Umbilical cord (tissue), 2 donors: ENCODE results near the gene KCNQ1OT1. TPM values are rescaled to one million over a fixed set of nuclear protein-coding genes. Genes with fewer than 3 reads are reported as not detected.

Experiments
- DNase-seq: peaks from one replicate; pipeline ENCODE4 v3.0.0-alpha.2; 2015; ENCODE audit warnings: low spot score
- total RNA-seq: library from RNA; depleted of rRNA; stranded (reverse); fragments of >200 nt; gene quantifications from one replicate; pipeline ENCODE4 v1.2.3, GENCODE V29; 2014; ENCODE audit warnings: low replicate concordance; ENCODE audit not compliant: insufficient read depth

The KCNQ1OT1 gene
- total RNA-seq, 1 donor from 2014 or later, result 21.9 TPM

DNA sequence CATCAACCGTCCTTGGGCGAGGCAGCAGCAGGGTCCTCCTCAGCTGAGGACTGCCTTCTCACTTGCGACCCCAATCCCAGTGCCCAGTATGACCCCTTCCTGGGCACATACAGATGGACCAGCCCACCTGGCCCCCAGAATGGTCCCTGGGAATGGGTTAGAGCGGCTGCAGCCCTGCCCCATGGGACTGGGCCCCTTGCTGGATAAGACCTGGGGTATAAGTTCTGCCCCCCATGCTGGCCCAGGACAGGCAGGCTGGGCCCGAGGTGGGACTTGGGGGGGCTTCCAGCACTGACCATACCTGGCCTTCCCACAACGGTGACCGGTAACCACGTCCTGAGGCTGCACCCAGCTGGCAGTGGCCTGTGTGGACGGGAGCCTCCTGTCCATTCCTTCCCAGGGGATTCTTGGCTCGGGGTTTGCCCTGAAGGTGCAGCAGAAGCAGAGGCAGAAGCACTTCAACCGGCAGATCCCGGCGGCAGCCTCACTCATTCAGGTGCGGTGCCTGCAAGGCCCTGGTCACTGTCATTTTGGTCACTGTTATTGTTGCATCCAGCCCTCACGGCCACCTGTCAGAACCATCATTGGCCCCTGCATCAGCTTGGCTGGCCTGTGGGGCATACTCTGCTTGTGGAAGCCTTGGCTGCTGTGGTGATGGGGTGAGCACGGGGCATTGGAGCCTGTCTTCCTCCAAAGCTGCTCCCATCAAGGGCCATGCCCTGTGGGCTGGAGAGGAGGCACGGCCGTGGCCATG, 114.8 kb downstream of the KCNQ1OT1 start:
- no peak for DNase-seq

DNA sequence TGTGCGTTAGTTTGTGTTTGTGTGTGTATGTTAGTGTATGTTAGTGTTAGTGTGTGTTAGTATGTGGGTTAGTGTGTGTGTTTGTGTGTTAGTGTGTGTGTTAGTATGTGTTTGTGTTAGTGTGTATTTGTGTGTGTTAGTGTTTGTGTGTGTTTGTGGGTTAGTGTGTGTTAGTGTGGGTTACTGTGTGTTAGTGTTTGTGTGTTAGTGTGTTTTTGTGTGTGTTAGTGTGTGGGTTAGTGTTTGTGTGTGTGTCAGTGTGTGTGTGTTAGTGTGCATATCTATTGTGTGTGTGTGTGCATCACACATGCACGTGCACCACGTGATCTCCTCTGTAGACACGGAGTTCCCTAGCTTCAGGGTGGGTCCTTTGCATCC, 115.4 kb downstream of the KCNQ1OT1 start:
- no peak for DNase-seq

DNA sequence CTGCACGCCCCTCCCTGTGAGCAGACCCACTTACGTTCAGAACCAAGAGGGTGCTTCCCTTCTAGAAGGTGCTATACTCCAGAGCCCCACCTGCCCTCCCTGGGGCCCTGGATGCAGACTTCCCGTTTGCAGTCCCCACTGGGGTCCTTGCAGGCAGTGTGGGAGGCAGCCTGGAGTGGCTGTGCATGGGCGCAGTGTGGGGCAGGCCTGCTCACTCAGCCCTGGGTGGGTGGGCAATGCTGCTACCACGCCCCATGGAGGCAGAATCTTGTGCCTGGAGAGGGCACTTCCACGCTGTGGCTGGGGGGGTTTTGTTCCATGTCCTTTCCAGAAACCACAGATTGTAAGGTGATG, 116.2 kb downstream of the KCNQ1OT1 start:
- DNase-seq, result no peak

DNA sequence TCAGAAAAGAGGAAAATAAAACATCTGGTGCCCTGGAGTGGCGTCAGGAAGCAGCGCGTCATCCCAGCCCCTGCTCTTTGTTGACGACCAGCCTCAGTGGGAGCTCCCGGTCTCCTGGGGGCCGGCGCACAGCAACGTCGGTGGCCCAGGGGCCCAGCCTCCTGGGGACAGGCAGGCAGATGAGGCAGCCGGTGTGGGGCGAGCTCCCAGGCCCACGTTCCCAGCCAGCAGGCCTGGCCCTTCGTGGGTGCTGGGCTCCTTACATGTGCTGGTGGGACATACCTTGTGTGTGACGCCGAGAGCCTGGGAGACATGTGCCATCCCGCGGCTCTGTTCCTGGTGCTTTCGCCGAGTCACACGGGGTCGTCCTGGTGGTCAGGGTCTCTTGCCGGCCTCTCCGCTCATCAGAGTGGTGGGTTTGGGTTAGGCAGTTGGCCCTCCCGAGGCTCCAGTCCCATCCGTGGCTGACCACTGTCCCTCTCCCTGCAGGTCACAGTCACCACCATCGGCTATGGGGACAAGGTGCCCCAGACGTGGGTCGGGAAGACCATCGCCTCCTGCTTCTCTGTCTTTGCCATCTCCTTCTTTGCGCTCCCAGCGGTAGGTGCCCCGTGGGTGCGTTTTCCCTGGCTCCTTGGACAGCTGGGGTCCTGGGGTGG, 116.7 kb downstream of the KCNQ1OT1 start:
- no peak for DNase-seq

DNA sequence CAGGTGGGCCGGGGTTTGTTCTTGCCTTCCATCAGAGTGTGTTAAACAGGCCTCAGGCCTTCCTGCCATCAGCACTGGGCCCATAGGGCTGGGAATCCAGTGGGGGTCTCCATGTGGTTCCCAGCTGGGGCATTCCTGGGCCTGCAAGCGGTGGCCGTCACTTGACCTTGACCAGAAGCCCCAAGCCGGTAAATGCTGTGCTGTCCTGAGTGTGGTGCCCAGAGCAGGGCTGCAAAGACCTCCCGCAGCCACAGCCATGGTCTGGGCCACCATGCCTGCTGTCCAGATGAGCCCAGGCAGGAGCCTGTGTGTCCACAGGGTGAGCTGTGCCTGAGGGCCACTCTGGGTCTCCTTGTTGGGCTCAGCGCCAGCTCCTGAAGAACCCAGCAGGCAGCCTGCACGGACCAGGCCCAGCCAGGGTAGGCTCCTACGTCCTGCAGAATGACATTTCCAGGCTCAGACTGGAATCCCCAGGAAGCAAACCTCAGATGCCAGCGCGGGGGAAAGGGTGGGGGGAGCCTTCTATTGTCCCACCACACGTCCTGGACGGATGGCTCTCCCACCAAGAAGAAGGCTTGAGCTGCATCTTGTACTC, 117.3 kb downstream of the KCNQ1OT1 start:
- DNase-seq, result no peak

DNA sequence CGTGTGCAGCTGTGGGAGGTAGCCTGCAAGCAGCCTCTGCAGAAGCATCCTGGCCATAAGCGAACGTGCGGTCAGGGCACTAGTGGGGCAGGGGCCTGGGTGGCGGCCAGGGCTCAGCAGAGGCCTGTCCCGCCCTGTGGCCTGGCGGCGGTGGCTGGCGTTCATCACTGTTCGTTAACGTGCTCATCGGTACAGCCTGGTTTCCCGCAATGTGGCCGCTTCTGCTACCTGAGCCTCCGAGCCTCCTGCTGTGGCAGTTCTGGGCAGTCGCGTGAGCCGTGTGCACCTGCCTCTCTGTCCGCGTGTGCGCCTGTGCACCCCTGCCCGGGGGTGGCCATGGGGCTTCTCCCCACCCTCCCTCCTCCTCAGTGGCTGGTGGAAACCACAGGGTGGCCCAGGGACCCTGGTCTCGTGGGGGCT, 117.9 kb downstream of the KCNQ1OT1 start:
- no peak for DNase-seq

DNA sequence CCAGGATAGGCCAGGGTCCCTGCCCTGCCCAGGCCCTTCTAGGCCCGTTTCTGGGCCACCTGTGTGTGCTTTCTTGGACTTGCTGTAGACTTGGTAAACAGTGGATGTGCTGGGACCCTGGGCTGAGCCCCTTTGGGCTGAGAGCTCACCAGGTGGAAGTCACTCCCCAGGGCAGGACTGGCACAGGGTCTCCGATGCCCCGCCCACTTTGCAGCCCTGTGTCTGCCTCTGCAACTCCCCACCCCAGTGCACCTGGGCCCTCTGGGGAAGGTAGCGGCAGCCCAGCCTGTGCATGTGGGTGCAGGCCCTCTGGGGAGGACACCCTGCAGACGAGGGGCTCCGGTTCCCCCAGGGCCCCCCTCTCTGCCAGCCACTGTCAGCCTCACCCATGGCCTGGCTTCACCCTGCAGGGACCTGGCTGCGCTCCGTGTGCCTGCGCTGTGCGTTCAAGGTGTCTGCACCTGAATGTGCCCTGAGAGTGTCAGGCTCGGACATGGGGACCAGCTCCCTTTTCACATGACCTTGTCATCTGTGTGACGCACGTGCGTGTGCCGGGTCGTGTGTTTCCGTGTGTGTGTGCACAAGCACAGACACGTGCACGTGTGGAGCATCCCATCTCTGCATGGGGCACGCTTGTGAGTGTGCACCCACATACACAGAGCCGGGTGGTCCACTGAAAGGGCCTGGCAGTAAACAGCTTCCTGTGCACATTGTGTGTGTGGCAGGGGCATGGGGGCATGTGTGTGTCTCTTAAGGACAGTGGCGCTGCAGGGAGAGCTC, 118.5 kb downstream of the KCNQ1OT1 start:
- no peak for DNase-seq

DNA sequence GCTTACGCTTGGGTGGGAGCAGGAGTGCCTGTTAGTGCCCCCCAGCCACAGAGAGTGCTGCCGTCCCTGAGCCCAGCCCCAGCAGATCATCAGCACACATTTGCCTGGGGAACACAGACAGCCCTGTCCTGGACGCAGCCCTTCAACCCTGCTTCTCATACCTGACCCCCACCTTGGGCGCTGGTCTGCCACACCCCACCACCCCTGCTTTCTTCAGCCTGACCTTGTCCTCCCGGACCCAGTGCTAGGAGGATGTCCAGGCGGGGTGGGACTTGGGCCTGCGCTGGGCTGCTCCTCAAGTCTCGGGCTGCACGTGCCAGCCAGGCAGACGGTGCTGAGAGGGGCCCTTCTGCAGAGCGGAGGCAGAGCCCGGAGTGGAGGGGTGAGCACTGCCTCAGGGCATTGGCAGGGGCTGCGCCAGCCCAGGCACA, 119.2 kb downstream of the KCNQ1OT1 start:
- no peak for DNase-seq

DNA sequence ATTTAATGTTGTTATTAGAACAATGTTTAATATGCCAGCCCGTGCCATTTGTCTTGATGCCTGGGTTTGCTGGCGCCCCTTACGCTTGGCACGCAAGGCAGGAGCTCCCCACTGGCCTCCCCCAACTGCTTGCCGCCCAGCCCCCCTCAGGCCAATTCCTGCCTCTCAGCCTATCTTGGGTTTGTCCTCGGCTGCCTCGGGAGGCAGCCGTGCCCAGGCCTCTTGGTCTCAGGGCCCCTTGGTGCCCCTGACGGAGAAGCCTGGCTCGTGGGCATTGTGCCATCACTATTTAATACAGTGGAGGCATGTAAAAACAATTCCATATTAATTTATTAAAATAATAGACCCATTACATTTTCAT, 119.8 kb downstream of the KCNQ1OT1 start:
- no peak for DNase-seq

DNA sequence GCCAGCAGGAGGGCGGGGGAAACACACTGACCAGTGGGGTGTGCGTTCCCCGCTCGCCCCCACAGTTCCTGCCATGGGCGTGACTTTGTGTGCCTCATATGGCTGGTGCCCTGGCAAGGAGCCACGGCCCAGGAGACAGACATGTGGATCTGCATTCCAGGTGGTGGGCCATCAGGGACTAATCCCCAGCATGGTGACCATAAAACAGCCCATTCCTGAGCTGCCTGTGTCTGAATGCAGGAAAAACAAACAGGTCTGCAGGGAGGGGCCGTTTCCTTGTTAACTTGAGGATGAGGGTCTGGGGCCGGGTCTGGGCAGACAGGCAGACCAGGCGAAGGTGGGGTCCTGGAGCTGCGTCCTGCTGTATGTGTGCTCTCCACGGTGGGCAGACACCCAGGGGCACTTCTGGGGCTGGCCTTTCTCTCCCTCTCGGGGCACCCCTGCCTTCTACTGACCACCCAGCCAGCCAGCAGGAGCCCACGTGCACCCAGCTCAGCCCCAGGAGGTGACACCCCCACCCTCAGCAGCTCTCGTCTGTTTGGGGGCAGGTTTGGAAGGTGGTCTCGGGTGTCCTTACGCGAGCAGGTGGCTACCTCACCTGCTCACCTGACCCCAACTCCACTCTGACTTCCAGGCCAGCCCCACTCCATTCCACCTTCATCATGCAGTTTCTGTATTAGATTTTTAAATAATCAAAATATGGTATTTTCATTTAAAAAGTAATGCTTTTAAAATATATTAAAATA, 120.3 kb downstream of the KCNQ1OT1 start:
- no peak for DNase-seq

DNA sequence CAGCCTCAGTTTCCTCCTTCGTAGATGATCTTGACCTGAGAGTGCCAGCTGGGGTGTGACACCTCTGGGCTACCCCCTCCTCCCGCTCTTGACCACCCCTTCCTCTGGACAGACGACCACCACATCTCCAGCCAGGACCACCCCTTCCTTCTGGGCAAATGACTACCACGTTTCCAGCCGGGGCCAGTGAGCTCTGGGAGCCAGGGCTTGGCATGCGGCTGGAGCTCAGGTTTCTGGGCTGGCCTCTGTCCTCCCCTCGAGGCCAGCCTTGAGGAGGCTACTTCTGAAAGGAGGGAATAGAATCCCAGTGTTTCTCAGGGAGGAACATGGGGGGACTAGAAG, 120.9 kb downstream of the KCNQ1OT1 start:
- DNase-seq, result no peak

DNA sequence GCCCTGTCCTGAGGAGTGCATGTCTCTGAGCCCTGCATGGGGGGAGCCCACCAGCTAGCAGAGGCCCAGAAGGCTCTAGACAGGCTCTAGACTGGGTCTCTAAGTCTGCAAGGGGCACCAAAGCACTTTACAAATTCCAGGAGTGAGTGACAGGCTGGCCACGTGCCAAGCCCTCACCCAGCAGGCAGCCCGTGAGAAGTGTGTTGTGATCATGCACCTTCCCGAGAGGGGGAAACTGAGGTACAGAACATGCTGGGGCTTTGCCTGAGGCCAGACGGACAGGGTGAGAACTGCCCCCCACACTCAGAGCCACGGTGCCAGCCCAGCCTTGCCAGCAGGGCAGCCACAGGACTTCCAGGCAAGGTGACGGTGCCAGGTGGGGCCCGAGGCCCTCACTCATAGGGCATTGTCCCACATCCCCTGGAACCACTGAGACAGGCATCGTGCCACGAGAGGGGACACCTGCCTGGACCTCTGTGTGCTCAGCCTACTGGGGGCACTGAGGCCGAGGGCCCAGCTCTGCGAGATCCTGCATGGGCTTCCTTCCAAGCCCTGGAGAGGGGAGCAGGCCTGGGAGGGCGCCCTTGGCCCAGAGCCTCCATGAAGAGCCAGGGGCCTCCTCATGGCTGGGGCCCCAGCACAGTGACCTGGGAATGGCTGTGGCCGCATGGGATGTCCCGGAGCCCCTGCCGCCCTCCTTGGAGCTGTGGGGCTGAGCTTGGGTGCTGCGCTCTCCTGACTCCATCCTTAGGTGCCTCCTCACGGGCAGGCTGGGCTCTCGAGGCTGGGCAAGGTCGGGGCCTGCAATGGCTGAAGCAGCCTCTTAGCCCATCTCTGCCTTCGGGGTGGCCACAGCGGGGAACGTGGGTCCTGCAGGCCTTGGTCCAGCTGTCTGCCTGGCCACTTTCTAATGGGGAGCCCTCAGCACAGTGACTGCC, 121.5 kb downstream of the KCNQ1OT1 start:
- no peak for DNase-seq

DNA sequence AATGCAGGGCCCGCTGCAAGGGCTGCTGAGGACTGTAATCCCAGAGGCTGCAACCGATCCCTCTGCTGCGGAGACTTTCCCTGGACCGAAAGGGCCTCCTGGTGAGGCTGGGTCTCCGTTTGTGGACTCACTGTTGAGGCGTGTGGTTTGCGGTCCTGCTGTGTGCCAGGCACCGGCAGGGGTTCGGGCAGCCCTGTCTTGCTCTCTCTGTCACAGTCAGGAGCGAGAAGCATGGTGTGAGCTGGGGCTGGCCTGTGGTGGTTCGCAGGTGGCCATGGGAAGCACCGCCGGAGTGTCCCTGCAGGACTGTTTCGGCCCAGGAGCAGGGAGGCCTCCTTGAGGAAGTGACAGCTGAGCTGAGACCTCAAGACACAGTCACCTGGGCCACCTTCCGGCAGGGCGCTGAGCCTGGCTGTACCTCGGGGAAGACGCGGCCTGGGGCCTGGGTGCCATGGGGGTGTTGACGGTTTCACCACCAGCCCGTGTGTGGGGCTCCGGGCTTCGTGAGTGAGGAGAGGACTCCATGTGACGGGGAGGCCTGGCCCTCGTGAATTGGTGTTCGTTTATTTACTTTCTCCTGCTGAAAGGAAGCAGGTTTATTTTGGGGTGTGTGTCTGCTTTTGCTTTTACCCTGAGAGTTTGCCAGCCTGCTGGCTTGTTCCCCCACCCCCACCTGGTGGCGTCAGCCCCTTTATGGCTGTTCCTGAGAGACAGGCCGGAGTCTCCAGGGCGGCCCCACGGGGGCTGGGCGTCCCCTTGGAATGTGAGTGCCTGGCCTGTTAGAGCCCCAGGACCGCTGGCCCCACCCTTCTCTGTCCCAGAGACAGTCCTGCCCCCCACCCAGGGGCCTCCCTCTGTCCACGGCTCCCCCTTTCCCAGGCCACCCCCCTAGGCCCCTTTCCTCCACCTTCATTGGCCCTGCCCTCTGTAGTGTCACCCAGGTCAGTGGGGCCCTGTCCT, 122.5 kb downstream of the KCNQ1OT1 start:
- DNase-seq, result peak; percentile 44

DNA sequence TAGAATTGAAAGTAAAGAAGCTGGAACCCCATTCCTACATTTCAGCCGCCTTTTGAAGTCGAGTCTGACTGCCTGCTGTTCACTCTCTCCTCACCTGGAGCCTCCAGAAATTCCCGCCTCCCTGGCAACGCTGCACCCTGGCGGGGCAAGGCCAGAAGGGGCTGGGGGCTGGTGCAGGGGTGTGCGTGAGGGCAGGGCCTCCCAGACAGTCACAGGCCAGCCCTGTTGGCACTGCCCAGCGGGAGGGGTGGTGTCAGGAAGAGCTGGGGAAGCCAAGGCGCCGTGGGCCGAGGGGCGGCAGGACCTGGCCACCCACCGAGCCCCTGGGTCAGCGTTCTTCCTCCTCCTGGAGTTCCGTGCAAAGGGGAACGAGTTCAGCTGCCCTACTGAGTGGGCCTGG, 123.2 kb downstream of the KCNQ1OT1 start:
- no peak for DNase-seq

DNA sequence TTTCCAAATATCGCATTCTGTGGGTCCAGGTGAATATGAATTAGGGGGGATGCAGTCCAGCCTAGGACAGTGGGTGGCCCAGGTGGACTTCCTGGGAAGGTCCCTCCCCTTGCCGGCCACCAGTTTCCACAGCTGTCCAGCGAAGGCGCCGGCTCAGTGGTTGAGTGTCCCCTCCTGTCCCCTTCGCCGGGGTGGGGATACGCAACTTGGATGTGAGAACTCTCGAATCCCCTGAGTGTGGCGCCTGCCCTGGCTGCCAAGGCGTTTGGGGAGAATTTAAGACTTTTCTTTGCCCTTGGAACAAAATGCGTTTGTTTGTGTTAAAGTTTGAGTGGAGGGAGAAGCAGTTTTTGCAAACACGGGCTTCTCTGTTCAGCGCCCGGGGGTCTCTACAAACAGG, 123.7 kb downstream of the KCNQ1OT1 start:
- no peak for DNase-seq

DNA sequence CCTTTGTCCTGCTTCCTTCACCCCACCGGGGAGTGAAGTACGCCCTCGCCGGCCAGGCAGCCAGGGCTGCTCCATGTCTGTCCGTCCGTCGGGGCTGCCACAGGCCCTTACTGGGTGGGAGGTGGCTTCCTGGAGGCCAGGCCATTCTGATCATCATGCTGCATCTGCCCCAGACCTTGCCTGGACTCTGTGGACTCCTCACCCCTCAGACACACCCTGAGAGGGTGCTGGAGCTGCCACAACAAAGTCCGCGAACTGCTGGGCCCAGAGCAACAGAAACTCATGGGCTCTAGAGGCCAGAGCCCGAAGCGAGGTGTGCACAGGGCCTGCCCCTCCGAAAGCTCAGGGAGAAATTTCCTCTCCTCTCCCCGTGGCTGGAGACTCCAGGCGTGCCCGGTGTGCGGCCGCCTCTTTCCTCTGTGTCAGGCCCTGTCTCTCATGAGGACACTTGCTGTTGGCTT, 124.2 kb downstream of the KCNQ1OT1 start:
- DNase-seq, result no peak

DNA sequence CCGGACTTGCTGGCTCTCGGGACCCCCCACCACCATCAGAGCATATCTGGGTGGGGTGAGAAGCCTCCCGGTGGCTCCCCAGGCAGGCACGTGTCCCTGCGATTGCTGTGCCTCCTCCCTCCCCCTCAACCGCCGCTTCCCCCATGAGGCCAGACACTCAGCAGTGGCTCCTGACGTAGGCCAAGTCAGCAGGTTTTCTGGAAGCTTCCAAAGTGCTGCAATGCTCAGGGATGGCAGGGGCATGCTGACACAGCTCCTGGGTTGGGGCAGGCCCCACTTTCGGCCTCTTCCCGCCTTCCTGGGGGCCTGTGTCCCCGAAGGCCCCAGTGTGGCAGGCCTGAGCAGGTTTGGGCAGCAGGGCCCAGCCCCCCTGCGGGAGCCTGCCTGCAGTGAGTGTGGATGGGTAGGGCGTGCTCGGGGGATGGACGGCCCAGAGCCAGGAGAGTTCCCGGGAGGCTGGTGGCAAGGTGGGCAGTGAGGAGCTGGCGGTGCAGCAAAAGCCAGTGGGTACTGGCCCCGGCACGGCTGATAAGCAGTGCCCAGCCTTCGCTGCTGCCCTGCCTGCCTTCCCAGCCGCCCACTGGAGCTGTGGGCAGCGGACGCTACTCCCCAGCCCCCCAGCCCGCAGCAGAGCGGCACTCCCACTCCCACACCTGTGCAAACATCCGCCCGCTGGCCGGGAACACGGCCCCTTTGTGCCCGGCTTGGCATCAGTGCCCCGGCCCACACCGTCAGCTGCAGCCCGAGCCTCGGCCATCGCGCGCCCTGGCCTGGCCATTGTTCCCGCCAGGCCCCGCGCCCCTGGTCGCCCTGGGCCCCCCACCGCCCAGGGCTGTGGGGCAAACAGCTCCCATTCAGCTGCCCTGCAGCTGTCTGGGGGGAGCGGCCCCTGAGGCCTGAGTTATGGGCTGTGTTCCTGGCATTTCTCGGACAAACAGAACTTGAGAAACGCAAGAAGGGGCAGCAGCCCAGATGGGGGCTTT, 125.0 kb downstream of the KCNQ1OT1 start:
- peak; percentile 70 for DNase-seq

DNA sequence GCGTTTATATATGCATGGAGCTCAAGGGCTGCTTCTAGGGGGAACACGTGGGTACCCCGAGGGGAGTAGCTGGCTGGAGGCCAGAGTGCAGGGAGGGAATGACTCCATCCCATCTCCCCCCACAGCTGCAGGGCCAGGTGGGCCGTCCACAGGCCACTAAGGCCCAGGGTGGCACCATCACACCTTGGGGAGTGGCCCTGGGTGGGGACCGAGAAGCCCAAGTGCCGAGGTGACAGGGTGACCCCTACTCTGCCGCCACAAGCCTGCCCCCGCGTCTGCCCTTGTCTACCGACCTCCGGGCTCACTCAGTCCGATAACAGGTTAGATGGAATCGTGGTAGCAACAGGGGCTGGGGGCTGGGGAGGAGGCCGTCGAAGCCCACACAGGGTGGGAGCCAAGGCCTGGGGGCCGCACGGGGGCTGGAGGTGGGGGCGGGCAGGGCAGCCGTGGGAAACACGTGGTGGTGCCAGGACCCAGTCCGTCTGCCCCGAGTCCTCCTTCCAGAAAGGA, 125.7 kb downstream of the KCNQ1OT1 start:
- no peak for DNase-seq
